Measurements from ENCODE around the gene PTRH1.

- TF ChIP-seq POLR2A (IDR thresholded peaks at IDR 0.05) (no peak), CTCF (IDR thresholded peaks at IDR 0.05) (no peak)
Observed at GRCh38 chr9:127730799-127731410, 15.4 kb upstream of the PTRH1 start.
